Measurements from ENCODE around the gene ATN1.

- TF ChIP-seq CTCF (IDR thresholded peaks at IDR 0.05): no peak
- TF ChIP-seq POLR2A (IDR thresholded peaks at IDR 0.05): no peak
Measured at GRCh38 chr12:6888360-6888759, 39.4 kb upstream of the ATN1 start.
